HG02981 (cell line): Measurements from ENCODE around the gene GNG7.
"Not testable (repeated sequence)": the region's sequence is repeated elsewhere in the genome, so short reads cannot be mapped to it uniquely, and the experiment has no call there.

Experiments
- ATAC-seq: cut with Tn5 transposase; IDR thresholded peaks from one replicate; pipeline ENCODE4 v1.9.1; 2021; ENCODE audit warnings: mild to moderate bottlenecking, moderate library complexity; ENCODE audit not compliant: unreplicated experiment

GNG7 gene

DNA sequence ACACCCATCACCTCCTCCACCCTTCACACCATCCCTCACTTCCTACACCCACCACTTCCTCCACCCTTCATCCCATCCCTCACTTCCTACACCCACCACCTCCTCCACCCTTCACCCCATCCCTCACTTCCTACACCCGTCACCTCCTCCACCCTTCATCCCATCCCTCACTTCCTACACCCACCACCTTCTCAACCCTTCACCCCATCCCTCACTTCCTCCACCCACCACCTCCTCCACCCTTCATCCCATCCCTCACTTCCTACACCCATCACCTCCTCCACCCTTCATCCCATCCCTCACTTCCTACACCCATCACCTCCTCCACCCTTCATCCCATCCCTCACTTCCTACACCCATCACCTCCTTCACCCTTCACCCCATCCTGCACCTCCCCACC is 11.6 kb upstream of the GNG7 start:
- ATAC-seq = not testable (repeated sequence)

GRCh38 chr19:2713170-2713569 is 10.7 kb upstream of the GNG7 start:
- ATAC-seq = not testable (repeated sequence)

- no peak for ATAC-seq
These were observed 9.3 kb upstream of the GNG7 start for GRCh38 chr19:2711875-2712205.

DNA sequence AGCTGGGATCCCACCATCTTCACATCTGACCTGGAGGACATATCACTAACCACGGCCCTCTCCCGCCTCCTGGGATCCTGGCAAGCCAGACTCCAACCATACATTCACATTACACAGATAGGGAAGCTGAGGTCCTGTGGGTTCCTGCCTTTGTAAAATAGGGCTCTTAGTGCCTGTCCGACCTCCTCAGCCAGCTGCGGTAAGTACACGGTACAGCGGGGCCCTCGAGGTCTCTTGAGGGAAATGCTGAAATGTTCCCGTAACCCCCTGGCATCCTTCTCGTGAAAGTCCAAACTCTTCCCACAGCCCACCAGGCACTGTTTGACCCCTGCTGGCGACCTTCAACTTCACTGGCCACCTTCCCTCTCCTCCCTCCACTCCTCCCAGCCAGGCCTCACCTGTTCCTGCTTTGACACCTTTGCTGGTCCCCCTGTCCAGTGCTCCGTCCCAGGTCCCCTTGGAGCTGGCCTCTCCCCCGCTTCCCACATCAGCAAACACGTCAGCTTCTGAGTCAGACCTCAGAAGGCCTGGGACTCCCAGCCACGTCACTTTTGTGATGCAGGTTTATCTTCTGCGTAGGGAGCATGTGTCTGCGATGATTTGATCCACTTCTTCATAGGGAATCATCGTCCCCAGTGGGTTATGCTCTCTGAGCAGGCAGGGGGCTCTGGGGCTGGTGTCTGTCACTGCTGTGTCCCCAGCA is 8.8 kb upstream of the GNG7 start:
- no peak for ATAC-seq

DNA sequence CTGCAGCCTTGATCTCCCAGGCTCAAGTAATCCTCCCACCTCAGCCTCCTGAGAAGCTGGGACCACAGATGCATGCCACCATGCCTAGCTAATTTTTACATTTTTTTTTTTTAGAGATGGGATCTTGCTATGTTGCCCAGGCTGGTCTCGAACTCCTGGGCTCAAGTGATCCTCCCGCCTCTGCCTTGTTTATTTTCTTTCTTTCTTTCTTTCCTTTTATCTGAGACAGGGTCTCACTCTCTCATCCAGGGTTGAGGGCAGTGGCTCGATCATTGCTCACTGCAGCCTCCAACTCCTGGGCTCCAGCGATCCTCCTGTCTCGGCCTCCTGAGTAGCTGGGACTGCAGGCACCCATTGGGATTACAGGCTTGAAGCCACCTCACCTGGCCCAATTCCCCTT is 3.8 kb upstream of the GNG7 start:
- no peak for ATAC-seq

DNA sequence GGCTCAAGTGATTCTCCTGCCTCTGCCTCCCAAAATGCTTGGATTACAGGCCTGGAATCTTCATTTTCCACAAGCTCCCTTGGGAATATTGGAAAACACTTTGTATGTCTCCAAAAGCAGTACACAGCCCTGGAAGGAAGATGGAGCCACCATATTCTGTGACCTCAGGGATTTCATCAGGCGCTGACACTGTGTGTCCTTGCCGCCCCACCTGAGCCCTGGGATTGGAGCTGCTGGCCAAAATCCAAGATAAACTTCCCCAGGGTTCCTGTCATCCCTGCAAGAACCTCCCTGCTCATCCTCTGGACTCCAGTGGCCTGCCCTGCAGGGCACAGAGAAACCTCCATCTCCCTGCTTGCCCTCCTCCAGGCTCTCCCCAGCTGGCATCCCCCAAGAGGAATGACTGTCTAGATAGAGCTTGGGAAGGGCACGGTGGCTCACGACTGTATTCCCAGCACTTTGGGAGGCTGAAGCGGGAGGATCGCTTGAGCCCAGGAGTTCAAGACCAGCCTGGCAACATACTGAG is 1.3 kb upstream of the GNG7 start:
- ATAC-seq = no peak

- no peak for ATAC-seq
These were observed 563 bp upstream of the GNG7 start for GRCh38 chr19:2703077-2703437.

GRCh38 chr19:2701361-2702169 is 929 bp downstream of the GNG7 start:
- ATAC-seq = no peak

- no peak for ATAC-seq
These were observed 1.7 kb downstream of the GNG7 start for GRCh38 chr19:2700660-2701360.

DNA sequence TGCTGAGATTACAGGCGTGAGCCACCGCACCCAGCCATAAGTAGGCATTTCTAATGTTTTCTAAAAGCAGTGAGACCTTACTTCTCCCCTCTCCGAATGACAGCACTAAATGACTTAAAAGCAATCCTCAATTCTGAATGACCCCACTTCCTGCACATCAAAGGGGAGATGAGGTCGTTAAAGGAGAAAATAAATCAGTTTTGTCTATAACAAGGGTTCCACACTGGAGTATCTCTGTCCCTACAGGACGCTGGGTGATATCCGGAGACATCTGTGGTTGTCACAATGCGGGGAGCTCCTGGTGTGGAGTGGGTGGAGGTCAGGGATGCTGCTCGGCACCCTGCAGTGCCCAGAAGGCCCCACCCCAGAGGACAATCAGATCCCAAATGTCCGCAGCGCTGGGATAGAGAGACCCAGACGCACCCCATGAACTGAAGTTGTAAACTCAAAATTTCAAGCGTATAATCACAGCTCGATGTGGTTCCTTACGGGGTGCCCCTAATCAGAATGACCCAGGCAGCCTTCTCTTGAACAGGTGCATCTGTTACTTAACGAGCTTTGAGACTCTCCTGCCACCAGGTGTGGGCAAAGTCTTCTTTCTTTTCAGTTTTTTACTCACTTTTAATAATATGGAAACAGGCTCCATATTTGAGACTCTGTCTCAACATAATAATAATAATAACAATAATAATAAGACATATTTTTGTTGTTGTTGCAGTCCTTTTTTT is 2.9 kb downstream of the GNG7 start:
- no peak for ATAC-seq

- ATAC-seq = no peak
These were observed 8.3 kb downstream of the GNG7 start for GRCh38 chr19:2694196-2694595.

DNA sequence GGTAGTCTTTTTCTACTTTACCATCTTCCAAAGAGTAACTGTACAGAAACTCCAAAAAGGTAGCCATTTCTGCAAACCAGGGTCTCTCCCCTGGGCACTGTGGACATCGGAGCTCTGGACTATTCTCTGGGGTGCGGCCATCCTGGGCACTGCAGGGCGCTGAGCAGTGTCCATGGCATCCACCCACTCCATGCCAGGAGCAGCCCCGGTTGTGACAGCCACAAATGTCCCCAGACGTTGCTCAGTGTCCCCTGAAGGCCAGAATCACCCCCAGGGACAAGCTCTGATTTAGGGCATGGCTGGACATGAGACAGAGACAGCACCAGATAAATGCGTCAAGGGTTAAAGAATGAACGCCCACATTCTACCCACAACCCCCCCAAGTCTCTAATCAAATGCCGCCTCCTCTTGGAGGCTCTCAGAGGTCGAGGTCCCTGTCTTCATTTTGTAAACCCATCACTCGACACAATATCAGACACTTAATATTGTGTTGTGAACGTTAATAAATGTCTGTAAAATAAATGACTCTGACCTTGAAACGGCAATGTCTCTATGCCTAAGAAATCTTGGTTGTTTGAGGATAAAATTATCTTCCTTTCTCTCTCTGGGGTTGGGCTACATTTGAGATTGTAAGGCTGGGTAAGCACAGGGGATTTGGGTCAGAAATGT is 8.9 kb downstream of the GNG7 start:
- ATAC-seq = no peak

- ATAC-seq = no peak
These were observed 10.5 kb downstream of the GNG7 start for GRCh38 chr19:2691951-2692350.

GRCh38 chr19:2690856-2691255 is 11.6 kb downstream of the GNG7 start:
- no peak for ATAC-seq

DNA sequence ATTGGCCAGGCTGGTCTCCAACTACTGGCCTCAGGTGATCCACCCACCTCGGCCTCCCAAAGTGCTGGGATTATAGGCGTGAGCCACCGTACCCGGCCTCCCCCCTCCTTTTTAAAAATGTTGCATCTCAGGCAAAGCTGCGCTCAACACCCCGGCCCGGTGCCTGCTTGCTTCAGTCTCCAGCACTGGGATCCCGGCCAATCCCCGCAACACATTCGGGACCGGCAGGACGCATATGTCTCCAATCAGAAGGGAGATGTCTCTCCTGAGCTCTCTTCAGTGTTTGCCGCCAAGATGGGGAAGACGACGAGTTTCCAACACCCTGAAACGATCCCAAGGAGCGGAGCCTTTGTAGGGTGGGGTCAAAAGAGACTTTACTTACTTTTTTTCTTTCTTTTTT is 16.1 kb downstream of the GNG7 start:
- ATAC-seq = no peak

DNA sequence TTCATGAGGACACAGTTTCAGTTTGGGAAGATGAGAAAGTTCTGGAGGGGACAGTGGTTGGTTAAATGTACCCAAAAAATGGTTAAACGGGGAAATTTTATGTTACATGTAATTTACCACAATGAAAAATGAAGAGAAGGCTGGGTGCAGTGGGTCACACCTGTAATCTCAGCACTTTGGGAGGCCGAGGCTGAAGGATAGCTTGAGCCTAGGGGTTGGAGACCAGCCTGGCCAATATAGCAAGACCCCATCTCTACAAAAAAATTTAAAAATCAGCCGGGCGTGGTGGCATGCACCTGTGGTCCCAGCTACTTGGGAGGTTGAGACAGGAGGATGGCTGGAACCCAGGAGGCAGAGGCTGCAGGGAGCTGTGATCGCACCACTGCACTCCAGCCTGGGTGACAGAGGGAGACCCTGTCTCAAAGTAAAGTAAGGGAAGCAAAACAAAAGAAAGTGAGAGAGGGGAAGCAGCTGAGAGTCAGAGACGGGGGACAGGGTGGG is 17.2 kb downstream of the GNG7 start:
- no peak for ATAC-seq

GRCh38 chr19:2683430-2684003 is 19.0 kb downstream of the GNG7 start:
- no peak for ATAC-seq

- no peak for ATAC-seq
These were observed 21.7 kb downstream of the GNG7 start for GRCh38 chr19:2680808-2681207.

- ATAC-seq = no peak
These were observed 23.1 kb downstream of the GNG7 start for GRCh38 chr19:2679439-2679838.

DNA sequence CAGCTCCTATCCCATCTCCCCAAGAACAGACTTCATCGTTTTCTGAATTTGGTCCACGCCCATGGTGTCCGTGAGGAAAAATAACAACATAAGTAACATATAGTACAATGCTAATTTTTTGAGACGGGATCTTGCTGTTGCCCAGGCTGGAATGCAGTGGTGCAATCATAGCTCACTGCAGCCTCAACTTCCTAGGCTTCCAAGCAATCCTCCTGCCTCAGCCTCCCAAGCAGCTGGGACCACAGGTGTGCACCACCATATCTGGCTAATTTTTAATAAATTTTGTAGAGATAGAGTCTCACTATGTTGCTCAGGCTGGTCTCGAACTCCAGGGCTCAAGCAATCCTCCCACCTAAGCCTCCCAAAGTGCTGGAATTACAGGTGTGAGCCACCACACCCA is 23.5 kb downstream of the GNG7 start:
- not testable (repeated sequence) for ATAC-seq
